IPS-NIHi11 (cell line): Measurements from ENCODE around the gene SEMA4D.
A peak's percentile ranks its signal among the peaks of the same experiment; 100 is the strongest.

ENCODE experiments used
- DNase-seq: peaks from one replicate; pipeline ENCODE4 v3.0.0; 2012; ENCODE audit warnings: mixed read lengths, low spot score

SEMA4D gene

DNA sequence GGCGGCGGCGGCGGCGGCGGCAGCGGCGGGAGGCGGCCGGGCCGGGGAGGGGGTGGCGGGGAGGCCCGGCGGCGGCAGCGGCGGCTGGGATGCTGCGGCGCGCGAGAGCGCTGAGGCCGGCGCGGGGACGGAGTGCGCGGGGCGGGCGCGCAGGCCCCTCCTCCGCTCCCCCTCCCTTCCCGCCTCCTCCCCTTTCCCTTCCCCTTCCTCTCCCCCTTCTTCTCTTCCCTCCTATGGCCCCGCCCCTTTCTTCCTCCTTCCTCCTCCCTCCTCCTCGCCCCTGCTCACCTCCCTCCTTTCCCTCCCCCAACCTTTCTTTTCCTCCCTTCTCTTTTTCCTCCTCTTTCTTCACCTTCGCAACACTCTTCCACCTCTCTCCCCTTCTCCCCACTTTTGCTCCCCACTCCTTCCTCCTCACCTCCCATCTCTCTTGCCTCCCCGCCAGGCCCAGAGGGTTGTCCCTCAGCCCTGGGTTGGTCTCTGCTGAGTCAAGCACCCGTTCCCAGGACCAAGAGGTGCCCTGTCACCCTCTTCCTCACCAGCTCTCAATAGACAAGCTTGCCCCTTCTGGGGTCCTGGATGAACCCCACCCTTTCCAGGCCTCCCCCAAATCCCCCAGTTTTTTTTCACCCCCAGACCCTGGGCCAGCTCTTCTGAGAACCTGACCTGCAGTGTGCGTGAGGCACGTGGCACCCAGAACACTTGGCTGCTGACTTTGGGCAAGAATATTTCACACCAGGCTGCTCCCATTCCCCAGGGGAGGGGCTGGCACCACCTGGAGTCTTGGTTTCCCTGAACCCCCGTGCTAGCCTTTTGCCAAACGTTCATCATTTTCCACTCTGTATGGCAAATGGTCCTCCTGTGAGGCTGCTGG lies at the start of gene SEMA4D:
SEMA4D (minus strand) TSS at position 136 of the 874 bp plus-strand sequence. CDS start 92,657 bp downstream, outside the sequence.
- DNase-seq, result peak; percentile 92

DNA sequence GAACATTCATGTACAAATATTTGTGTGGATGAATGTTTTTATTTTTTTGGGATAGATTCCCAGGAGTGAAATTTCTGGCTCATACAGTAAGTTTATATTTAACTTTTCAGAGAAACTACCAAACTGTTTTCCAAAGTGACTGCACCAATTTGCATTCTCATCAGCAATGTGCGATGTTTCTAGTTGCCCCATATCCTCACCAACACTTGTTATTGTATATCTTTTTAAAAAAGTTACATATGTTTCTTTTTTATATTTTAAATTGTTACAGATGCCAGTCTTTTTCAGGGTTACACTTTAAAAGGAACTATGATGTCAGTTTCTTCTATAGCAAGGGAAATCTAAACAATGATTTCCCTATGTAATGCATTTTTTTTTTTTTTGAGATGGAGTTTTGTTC lies 49.1 kb upstream of the SEMA4D start:
- DNase-seq, result no peak

DNA sequence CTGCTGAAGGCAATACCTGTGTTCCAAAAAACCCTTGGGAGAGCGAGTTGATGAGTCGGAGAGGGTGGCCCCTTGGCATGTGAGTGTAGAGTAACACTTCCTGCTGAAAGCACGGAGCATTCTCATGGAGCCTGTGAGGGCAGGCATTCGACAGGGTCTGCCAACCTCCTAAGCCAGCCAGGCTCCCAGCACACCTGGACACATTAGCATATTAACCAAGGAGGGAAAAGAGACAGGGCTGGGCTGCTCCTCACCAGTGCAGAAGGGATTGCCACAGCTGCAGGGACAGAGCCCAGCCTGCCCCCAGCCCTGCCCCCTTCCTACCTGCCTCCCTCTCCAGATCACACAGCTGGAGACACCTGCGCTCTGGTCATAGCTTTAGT lies 46.4 kb upstream of the SEMA4D start:
- no peak for DNase-seq

- no peak for DNase-seq
These were observed 45.8 kb upstream of the SEMA4D start for GRCh38 chr9:89543621-89544278.

DNA sequence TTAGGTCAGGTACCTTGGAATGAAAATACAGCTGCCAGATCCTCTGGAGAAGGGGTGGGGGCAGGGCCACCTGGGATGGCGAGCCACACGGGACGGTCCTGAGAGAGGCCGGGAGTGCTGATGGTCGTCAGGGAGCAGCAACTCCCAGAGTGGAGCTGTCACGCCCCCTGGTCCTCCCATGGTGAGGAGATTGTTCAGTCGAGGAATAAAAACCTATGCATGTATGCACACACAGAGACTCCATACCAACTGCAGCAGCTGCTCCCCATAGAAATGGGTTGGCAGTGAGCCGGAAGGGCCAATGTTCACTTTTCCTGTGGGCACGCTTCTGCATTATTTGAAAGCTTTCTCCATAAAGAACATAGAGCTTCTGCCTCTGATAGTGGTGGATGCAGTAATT lies 45.2 kb upstream of the SEMA4D start:
- no peak for DNase-seq

- no peak for DNase-seq
These were observed 44.6 kb upstream of the SEMA4D start for GRCh38 chr9:89542401-89543021.

DNA sequence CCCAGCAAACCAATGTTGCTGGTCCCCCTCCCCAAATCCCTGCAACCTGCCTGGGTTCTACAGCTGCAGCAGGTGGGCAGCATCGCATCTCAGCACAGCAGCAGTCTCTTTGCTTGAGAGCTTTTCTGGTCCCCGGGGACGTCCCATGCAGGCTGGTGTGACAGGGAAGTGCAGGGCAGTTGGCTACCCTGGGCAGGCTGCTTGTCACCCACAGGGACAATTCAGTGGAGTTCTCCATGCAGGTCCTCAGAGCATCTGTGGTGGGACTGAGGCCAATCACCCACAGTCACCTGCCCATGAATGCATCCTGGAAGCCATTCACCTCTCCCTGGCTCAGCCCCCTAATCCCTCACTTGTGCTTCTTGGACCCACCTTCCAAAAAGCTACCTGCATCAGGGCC lies 43.9 kb upstream of the SEMA4D start:
- DNase-seq, result no peak

GRCh38 chr9:89539374-89539773 lies 41.5 kb upstream of the SEMA4D start:
- DNase-seq, result no peak

DNA sequence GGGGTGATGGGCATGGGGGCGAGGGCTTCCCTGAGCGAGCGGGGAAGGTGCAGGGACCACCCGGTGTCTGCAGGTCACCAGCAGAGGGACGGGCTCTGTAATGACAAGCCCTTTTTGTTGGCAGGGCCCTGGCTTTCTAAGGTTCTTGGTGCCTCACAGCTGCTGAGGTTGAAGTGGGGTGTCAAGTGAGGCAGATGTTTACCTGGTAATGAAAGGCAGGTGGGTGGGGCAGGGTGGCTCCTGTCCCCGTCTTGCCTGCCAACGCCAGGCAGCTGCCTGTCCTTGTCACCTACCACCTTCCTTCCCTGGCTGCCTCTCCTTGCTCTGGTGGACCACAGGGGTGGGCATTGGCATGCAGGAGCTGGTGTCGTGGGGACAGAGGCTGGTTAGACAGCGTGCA lies 41.0 kb upstream of the SEMA4D start:
- DNase-seq, result no peak

DNA sequence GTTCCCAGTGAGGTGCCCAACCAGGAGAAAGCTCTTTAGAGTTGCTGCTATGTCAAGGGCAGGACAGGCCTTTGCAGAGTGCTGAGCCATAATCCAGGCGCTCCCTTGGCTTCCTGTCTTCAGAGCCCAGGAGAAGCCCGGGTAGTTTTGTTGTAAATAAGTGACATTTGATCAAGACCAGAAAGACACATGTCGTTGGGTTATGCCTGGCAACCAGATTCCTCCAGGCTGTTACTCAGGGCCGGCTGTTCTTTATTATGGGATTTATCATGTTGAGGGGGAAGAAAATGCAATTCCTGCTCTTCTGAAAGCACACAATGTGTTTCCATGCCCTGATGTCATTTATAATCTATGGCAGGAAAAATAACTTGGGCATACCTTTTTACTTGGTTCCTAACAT lies 39.3 kb upstream of the SEMA4D start:
- no peak for DNase-seq

- no peak for DNase-seq
These were observed 38.7 kb upstream of the SEMA4D start for GRCh38 chr9:89536600-89536999.

GRCh38 chr9:89536145-89536574 lies 38.2 kb upstream of the SEMA4D start:
- no peak for DNase-seq

DNA sequence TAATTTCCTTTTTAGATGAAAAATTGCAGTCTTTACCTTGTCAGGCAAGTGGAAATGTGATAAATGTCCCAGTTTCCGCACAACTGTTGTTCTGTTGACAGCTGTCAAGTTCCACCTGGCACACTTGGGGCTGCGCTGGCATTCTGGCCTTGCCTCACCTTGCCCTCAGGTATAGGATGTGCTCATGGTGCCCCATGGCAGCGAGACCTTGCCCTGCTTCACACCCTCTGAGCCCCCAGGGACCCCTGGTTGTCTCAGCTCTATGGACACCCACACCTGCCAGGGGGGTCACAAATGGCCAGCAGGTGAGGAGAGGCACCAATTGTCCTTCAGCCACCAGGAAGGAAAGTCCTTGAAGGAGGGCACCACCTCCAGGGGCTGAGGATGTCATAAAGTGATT lies 37.5 kb upstream of the SEMA4D start:
- DNase-seq, result no peak

DNA sequence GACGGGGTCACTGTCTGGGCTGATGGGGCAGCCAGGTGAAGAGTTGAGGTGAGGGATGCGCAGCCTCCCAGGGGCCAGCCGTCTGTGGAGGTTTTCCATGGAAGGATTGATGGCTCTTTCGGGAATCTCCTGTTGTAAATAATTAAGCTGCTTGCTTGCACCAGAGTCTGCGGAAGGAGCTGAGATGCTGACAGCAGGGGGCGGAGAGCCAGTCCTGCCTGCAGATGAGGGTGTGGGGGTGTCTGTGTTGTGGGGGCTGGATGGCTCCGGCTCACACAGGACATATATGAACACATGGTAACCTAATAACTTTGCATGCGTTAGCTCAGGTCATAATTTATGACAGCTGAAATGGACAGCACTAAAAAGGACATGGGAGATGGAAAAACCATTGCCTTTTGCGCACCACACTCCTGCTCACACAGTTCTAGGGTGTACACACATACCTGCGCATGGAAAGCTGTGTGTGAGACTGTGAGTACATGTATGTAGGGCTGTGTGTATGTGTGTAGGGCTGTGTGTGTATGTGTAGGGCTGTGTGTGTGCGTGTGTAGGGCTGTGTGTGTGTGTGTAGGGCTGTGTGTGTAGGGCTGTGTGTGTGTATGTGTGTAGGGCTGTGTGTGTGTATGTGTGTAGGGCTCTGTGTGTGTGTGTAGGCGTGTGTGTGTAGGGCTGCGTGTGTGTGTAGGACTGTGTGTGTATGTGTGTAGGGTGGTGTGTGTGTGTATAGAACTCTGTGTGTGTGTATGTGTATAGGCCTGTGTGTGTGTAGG lies 36.8 kb upstream of the SEMA4D start:
- DNase-seq, result no peak

DNA sequence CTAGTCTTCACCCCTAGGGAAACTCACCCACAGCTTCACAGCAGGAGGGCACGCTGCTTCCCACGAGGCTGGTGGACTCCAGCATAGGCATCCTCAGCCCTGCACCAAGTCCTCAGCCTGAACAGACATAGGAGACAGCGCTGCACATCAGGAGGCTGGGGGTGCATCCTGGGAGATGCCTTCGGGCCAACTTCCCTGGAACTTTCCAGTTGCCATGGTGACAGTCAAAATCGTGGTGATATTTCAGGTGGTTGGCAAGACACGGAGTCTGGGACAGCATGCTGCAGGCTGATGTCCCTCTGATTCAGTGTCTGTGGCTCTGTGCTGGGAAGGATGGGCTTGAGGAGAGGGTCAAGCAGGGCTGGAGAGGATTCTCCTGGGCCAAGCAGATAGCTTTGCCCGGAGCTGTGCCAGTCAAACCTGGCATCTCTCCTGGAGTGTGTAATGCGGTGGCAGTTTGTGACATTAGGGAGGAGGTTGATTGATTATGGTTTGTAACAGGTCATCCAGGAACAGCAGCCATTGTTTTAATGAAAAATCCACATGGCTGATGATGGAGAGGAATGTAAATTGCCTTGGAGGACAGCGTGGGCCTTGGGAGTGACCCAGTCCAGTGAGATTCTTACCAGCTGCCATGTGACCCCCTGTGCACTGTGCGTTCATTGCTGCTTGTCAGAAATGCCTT lies 35.6 kb upstream of the SEMA4D start:
- no peak for DNase-seq

- DNase-seq, result no peak
These were observed 35.0 kb upstream of the SEMA4D start for GRCh38 chr9:89532944-89533343.

DNA sequence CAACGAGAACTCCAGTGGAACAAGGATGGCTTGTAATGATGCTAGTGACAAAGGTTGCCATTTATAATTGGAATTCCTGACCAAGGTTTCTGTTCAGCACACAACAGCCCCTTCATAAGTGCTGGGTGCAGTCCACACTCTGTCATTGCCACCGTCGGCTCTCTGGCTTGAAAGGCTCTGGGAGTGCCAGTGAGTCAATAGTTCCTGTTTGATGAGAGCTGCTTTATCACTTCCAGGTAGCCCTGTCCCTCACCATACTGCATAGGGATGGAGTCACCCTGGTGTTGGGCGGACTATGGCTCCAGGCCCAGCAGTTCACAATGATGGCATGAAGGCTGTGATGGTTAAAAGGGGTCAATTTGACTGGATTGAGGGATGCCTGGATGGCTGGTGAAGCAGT lies 34.6 kb upstream of the SEMA4D start:
- DNase-seq, result no peak

DNA sequence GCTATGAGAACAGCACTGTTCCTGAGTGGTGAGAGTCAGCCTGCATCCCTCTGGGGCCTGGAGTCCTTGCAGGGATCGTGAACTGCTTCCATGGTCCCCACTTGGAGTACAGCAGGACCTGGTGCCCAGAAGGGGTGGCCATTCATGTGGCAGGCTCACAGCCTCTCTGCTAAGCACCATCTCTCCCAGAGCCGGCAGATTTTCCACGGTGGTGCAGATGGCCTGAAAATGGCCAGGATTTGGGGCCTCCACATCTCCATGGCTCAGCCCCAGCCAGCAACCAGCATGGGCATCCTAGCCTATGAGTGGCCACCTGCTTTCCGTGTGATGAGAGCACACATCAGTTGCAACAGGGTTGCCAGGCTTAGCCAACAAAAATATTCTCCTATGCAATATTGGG lies 33.9 kb upstream of the SEMA4D start:
- DNase-seq, result no peak

GRCh38 chr9:89530726-89531125 lies 32.8 kb upstream of the SEMA4D start:
- no peak for DNase-seq

DNA sequence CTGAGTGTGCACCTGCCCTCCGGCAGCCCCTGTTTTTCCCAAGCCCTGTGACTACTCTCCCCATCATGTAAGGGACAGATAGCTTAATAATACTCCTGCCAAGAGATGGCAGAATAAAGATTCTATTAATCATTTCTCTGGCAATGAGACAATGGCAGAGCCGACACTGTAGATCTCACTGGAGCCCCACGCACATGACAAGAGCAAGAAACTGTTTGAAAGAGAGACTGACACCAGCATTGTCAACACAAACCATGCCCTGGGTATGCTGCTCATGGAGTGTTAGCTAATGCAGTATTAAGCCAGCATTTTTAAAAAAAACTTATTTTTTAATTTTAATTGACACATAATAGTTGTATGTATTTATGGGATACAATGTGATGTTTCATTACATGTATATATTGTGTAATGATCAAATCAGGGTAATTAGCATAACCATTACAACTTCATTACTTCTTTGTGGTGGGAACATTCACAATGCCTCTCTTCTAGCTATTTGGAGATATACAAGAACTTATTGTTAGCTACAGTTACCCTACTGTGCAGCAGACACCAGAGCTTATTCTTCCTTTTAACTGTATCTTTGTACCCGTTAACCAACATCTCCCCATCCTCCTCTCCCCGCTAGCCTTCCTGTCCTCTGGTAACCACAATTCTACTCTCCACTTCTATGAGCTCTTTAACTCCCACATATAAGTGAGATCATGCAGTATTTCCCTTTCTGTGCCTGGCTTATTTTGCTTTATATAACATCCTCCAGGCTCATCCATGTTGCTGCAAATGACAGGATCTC lies 31.5 kb upstream of the SEMA4D start:
- DNase-seq, result no peak

DNA sequence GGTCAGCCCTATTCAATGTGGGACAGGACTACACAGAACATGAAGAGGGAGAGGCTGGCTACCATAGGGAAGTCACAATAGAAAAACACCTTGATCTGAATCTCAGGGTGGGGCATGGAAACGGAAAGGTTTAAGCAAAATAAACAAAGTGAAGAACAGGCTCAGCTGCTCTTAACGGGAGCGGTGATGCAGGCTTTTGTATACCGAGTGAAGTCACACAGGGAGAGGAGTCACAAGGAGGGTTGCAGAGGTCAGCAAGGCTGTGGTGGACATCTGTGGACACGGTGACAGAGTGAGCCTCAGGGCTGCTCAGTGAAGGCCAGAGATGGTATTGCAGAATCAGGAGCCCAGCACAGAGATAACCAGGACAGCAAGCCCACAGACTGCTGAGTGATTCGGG lies 30.6 kb upstream of the SEMA4D start:
- DNase-seq, result no peak
